K562 (cell line): Measurements from ENCODE around the gene TMEM126A. TPM values are rescaled to one million over a fixed set of nuclear protein-coding genes. Genes with fewer than 3 reads are reported as not detected.

Experiments
- BMI1 ChIP-seq: fragments of 150-350 bp; IDR thresholded peaks from 2 replicates; pipeline ENCODE4 v1.6.1; 2014; ENCODE audit warnings: low read length
- CBFA2T3 ChIP-seq: fragments of 450-650 bp; IDR thresholded peaks from 2 replicates; pipeline ENCODE4 v1.6.1; 2017
- EGR1 ChIP-seq: fragments of 450-650 bp; conservative IDR thresholded peaks from 2 replicates; pipeline ENCODE4 v1.6.1; 2017; ENCODE audit warnings: mild to moderate bottlenecking
- HNRNPLL ChIP-seq: fragments of 200-400 bp; formaldehyde crosslinking; IDR thresholded peaks from 2 replicates; pipeline ENCODE4 v1.6.1; 2017; ENCODE audit warnings: low read length, low read depth, mild to moderate bottlenecking; ENCODE audit not compliant: poor library complexity, severe bottlenecking
- MAFF ChIP-seq: IDR thresholded peaks from 2 replicates; pipeline ENCODE4 v1.6.1; 2012; ENCODE audit warnings: low read length, improper control_type of control experiment
- MAFG ChIP-seq: fragments of 450-650 bp; conservative IDR thresholded peaks from 2 replicates; pipeline ENCODE4 v1.6.1; 2016; ENCODE audit warnings: missing genetic modification characterization, missing compliant biosample characterization
- MCM2 ChIP-seq: fragments of 450-650 bp; IDR thresholded peaks from 2 replicates; pipeline ENCODE4 v1.6.1; 2017; ENCODE audit warnings: low read depth, mild to moderate bottlenecking
- NFYB ChIP-seq: IDR thresholded peaks from 2 replicates; pipeline ENCODE4 v1.6.1; 2011; ENCODE audit warnings: mild to moderate bottlenecking, moderate library complexity; ENCODE audit not compliant: insufficient read length; ENCODE audit errors: extremely low read depth
- NR1H2 ChIP-seq: sonication (generic); formaldehyde crosslinking; IDR thresholded peaks from 2 replicates; pipeline ENCODE4 v1.4.0; 2020; ENCODE audit warnings: mild to moderate bottlenecking, missing genetic modification reagents
- POLR2A ChIP-seq: fragments of 450-650 bp; conservative IDR thresholded peaks from 2 replicates; pipeline ENCODE4 v1.6.1; 2016
- SMC3 ChIP-seq: conservative IDR thresholded peaks from 2 replicates; pipeline ENCODE4 v1.6.1; 2011; ENCODE audit warnings: low read depth, low read length, improper control_type of control experiment; ENCODE audit not compliant: insufficient read depth
- SREBF2 ChIP-seq: sonication (generic); formaldehyde crosslinking; IDR thresholded peaks from 2 replicates; pipeline ENCODE4 v1.4.0; 2020; ENCODE audit warnings: mild to moderate bottlenecking, missing genetic modification reagents
- STAT5A ChIP-seq: IDR thresholded peaks from 2 replicates; pipeline ENCODE4 v1.6.1; 2012; ENCODE audit warnings: low read length, inconsistent platforms, borderline replicate concordance
- ZBTB17 ChIP-seq: fragments of 450-650 bp; formaldehyde crosslinking; IDR thresholded peaks from 2 replicates; pipeline ENCODE4 v1.4.0; 2020; ENCODE audit warnings: mild to moderate bottlenecking
- ZNF174 ChIP-seq: fragments of 250-450 bp; sonication (Bioruptor Pico); IDR thresholded peaks from 2 replicates; pipeline ENCODE4 v1.4.0; 2020; ENCODE audit warnings: mild to moderate bottlenecking
- ZNF197 ChIP-seq: fragments of 200-800 bp; sonication (Bioruptor generic); IDR thresholded peaks from 2 replicates; pipeline ENCODE4 v1.6.1; 2016; ENCODE audit warnings: low read depth, missing genetic modification characterization, missing compliant biosample characterization
- ZNF384 ChIP-seq: IDR thresholded peaks from 2 replicates; pipeline ENCODE4 v1.6.1; 2012; ENCODE audit warnings: low read depth, low read length, improper control_type of control experiment
- polyA plus RNA-seq, 8 experiments: library from polyadenylated mRNA; depleted of rRNA in 4 of 8; stranded (reverse) in 5 of 8; unstranded in 3 of 8; fragments of >200 nt; fragmentation: Nextera tagmentation in 2 of 8; fragmentation: Illumina TruSeq in 1 of 8; extraction: Ambion mirVana in 2 of 8; extraction: Trizol in 1 of 8; gene quantifications; 2 replicates each; pipeline versions ENCODE4 v1.2.1 to v1.2.3, GENCODE V29; 2011 to 2014; ENCODE audit warnings: inconsistent platforms in 1 of 8, missing spikeins in 1 of 8
- total RNA-seq, 7 experiments: library from RNA; depleted of rRNA in 6 of 7; stranded (reverse); fragments of >200 nt in 6 of 7; fragmentation: Illumina TruSeq in 2 of 7; extraction: Trizol in 2 of 7; gene quantifications; 2 replicates each; pipeline versions ENCODE4 v1.2.1 to v1.2.3, GENCODE V29; 2011 to 2021; ENCODE audit warnings: low replicate concordance in 1 of 7
- TF ChIP-seq, protein P1 (sequence below), 2 experiments: fragments of 450-650 bp; formaldehyde crosslinking in 1 of 2; IDR thresholded peaks; 2 replicates each; pipeline versions ENCODE4 v1.4.0 to v1.6.1; 2014 to 2020; ENCODE audit warnings: mild to moderate bottlenecking in 2 of 2, borderline replicate concordance in 1 of 2, low read depth in 1 of 2
- TF ChIP-seq, protein P2 (sequence below): fragments of 200-800 bp; sonication (Bioruptor generic); IDR thresholded peaks from 2 replicates; pipeline ENCODE4 v1.6.1; 2017; ENCODE audit warnings: missing genetic modification characterization, missing compliant biosample characterization
- TF ChIP-seq, protein P3 (sequence below): fragments of 450-650 bp; IDR thresholded peaks from 2 replicates; pipeline ENCODE4 v1.6.1; 2016; ENCODE audit warnings: low read depth, mild to moderate bottlenecking, moderate library complexity

The TMEM126A gene
- total and polyA plus RNA-seq, 9 of the 15 experiments (the other 6 are each of a cell fraction or from before 2014, with no cell fraction given), result 19.3 to 154 (median 56.3) TPM

DNA sequence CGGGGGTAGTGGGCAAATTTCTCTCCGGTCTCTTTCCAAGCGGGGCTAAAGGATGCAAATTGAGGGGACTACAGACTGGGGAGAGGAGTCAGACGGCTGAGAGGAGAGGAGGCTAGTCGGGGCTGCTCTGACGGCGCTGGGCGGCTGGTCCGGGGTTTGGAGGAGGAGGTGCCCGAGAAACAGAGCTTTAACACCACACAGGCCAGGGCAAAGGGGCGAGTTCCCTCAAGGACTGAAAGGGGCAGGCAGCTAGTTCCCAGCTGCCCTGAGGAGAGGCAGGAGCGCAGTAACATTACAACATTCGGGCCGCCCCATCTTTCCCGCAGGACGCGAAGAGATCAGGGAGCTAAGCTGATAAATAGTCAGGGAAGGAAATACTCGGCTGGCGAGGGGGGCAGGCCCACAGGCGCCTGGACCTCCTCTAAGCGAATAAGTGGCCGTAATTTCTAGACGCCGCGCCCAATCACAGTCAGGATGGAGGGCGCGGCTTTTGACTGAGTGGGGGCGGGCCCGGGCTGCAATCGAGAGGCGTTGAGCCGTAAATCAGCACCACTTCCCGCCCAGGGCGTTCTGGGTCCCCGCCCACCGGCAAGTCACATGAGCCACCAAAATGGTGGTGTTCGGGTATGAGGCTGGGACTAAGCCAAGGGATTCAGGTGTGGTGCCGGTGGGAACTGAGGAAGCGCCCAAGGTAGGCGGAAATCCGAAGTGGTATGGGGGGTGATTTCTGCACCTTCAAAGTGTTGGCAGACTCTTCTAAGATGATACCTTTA is 19.6 kb upstream of the TMEM126A start, which contains the start of gene TMEM126B (continued):
- TF ChIP-seq, protein P1, sequence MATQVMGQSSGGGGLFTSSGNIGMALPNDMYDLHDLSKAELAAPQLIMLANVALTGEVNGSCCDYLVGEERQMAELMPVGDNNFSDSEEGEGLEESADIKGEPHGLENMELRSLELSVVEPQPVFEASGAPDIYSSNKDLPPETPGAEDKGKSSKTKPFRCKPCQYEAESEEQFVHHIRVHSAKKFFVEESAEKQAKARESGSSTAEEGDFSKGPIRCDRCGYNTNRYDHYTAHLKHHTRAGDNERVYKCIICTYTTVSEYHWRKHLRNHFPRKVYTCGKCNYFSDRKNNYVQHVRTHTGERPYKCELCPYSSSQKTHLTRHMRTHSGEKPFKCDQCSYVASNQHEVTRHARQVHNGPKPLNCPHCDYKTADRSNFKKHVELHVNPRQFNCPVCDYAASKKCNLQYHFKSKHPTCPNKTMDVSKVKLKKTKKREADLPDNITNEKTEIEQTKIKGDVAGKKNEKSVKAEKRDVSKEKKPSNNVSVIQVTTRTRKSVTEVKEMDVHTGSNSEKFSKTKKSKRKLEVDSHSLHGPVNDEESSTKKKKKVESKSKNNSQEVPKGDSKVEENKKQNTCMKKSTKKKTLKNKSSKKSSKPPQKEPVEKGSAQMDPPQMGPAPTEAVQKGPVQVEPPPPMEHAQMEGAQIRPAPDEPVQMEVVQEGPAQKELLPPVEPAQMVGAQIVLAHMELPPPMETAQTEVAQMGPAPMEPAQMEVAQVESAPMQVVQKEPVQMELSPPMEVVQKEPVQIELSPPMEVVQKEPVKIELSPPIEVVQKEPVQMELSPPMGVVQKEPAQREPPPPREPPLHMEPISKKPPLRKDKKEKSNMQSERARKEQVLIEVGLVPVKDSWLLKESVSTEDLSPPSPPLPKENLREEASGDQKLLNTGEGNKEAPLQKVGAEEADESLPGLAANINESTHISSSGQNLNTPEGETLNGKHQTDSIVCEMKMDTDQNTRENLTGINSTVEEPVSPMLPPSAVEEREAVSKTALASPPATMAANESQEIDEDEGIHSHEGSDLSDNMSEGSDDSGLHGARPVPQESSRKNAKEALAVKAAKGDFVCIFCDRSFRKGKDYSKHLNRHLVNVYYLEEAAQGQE (IDR thresholded peaks at IDR 0.05; ENCODE audit: borderline replicate concordance), result peak; percentile 57
- TF ChIP-seq, protein P1 (CRISPR knock-in tag; IDR thresholded peaks at IDR 0.05; ENCODE audit: low read depth), result no peak
- TF ChIP-seq MCM2, result no peak
- TF ChIP-seq ZNF174, result no peak
- TF ChIP-seq ZNF197 (CRISPR knock-in tag), result no peak
- TF ChIP-seq BMI1, result no peak
- TF ChIP-seq NR1H2 (CRISPR knock-in tag), result no peak
- TF ChIP-seq, protein P2, sequence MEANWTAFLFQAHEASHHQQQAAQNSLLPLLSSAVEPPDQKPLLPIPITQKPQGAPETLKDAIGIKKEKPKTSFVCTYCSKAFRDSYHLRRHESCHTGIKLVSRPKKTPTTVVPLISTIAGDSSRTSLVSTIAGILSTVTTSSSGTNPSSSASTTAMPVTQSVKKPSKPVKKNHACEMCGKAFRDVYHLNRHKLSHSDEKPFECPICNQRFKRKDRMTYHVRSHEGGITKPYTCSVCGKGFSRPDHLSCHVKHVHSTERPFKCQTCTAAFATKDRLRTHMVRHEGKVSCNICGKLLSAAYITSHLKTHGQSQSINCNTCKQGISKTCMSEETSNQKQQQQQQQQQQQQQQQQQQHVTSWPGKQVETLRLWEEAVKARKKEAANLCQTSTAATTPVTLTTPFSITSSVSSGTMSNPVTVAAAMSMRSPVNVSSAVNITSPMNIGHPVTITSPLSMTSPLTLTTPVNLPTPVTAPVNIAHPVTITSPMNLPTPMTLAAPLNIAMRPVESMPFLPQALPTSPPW (CRISPR knock-in tag), result peak; percentile 89
- TF ChIP-seq ZNF384, result no peak
- no peak for TF ChIP-seq MAFG (tag)
- TF ChIP-seq STAT5A, result peak; percentile 43; the same call in 1 of the 2 replicates
- TF ChIP-seq SREBF2 (CRISPR knock-in tag), result no peak
- TF ChIP-seq ZBTB17 (CRISPR knock-in tag), result 0 out of 2 replicates have a peak, but pooled peaks have one; percentile 9
- peak; percentile 90 for TF ChIP-seq POLR2A
- no peak for TF ChIP-seq MAFF
- peak; percentile 8 for TF ChIP-seq HNRNPLL
- peak; percentile 24 for TF ChIP-seq NFYB
- TF ChIP-seq EGR1, result 0 out of 2 replicates have a peak, but pooled peaks have one; percentile 19
- TF ChIP-seq CBFA2T3, result no peak
- TF ChIP-seq, protein P3, sequence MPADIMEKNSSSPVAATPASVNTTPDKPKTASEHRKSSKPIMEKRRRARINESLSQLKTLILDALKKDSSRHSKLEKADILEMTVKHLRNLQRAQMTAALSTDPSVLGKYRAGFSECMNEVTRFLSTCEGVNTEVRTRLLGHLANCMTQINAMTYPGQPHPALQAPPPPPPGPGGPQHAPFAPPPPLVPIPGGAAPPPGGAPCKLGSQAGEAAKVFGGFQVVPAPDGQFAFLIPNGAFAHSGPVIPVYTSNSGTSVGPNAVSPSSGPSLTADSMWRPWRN, result no peak
- TF ChIP-seq SMC3, result no peak
